IMR-90 (cell line): ENCODE measurements around the gene RPS6KA2. TPM values are rescaled to one million over a fixed set of nuclear protein-coding genes. Genes with fewer than 3 reads are reported as not detected.

ENCODE experiments used
- ATAC-seq: fragments of 200-7000 bp; cut with Tn5 transposase; 2 replicates; pipeline ENCODE4 v1.9.1; 2020; ENCODE audit warnings: low read depth, mild to moderate bottlenecking, moderate library complexity
- BruUV-seq: library from RNA; stranded (reverse); fragments of 400-500 nt; replicated peaks from 2 replicates; lab custom pipeline; 2021; lab: Mats Ljungman, UMichigan
- CTCF ChIA-PET: fragments of 300-600 bp; formaldehyde crosslinking; extraction: SDS; loops from one replicate; lab custom pipeline; 2021; ENCODE audit warnings: antibody characterized with exemption; lab: Yijun Ruan, JAX
- POLR2A ChIA-PET: fragments of 300-600 bp; sonication (Branson Sonifier 250); formaldehyde crosslinking; loops from one replicate; lab custom pipeline; 2022; ENCODE audit warnings: antibody characterized with exemption; ENCODE audit not compliant: unreplicated experiment; lab: Charles Lee
- DNase-seq: peaks from one replicate; pipeline ENCODE4 v3.0.0; 2013
- H2AFZ ChIP-seq: replicated peaks from 2 replicates; pipeline ENCODE3; 2013; ENCODE audit warnings: low read length, mild to moderate bottlenecking; ENCODE audit not compliant: poor library complexity
- H2AK5ac ChIP-seq: 2 replicates; pipeline ENCODE4 v1.6.1; 2013; ENCODE audit warnings: low read depth, low read length, inconsistent platforms
- H2AK9ac ChIP-seq: replicated peaks from 2 replicates; pipeline ENCODE3; 2013; ENCODE audit warnings: mild to moderate bottlenecking, low read depth, low read length, moderate library complexity; ENCODE audit not compliant: poor library complexity
- H2BK120ac ChIP-seq: 2 replicates; pipeline ENCODE4 v1.6.1; 2013; ENCODE audit warnings: low read depth, low read length, inconsistent platforms
- H2BK15ac ChIP-seq: 3 replicates; pipeline ENCODE4 v1.6.1; 2013; ENCODE audit warnings: low read depth, low read length, inconsistent platforms
- H2BK20ac ChIP-seq: 2 replicates; pipeline ENCODE4 v1.6.1; 2013; ENCODE audit warnings: low read depth, mild to moderate bottlenecking, inconsistent platforms, low read length, moderate library complexity
- H2BK5ac ChIP-seq: 2 replicates; pipeline ENCODE4 v1.6.1; 2013; ENCODE audit warnings: mild to moderate bottlenecking, low read depth, low read length, inconsistent platforms; ENCODE audit not compliant: poor library complexity, severe bottlenecking
- H3K14ac ChIP-seq: replicated peaks from 2 replicates; pipeline ENCODE4 v1.6.1; 2013; ENCODE audit warnings: low read depth, low read length, inconsistent platforms
- H3K18ac ChIP-seq: 2 replicates; pipeline ENCODE4 v1.6.1; 2013; ENCODE audit warnings: low read depth, low read length, control low read depth
- H3K23ac ChIP-seq: 2 replicates; pipeline ENCODE4 v1.6.1; 2013; ENCODE audit warnings: low read depth, low read length, inconsistent platforms
- H3K27ac ChIP-seq: 2 replicates; pipeline ENCODE4 v1.5.1; 2013; ENCODE audit warnings: mild to moderate bottlenecking, control low read depth, low read length; ENCODE audit not compliant: insufficient read depth
- H3K27me3 ChIP-seq: 2 replicates; pipeline ENCODE4 v1.6.1; 2013; ENCODE audit warnings: low read length; ENCODE audit not compliant: control insufficient read depth, insufficient read depth
- H3K36me3 ChIP-seq: 2 replicates; pipeline ENCODE4 v1.6.1; 2013; ENCODE audit warnings: low read length, mixed read lengths; ENCODE audit not compliant: control insufficient read depth, insufficient read depth
- H3K4ac ChIP-seq: 2 replicates; pipeline ENCODE4 v1.6.1; 2013; ENCODE audit warnings: low read depth, low read length, inconsistent platforms
- H3K4me1 ChIP-seq: 2 replicates; pipeline ENCODE4 v1.6.1; 2013; ENCODE audit warnings: low read length, mixed read lengths; ENCODE audit not compliant: control insufficient read depth, insufficient read depth
- H3K4me2 ChIP-seq: 2 replicates; pipeline ENCODE4 v1.6.1; 2013; ENCODE audit warnings: low read depth, mild to moderate bottlenecking, control low read depth, low read length, moderate library complexity
- H3K4me3 ChIP-seq: 2 replicates; pipeline ENCODE4 v1.5.1; 2013; ENCODE audit warnings: low read depth, mild to moderate bottlenecking, control low read depth, low read length, moderate library complexity; ENCODE audit not compliant: insufficient read depth
- H3K56ac ChIP-seq: 2 replicates; pipeline ENCODE4 v1.6.1; 2013; ENCODE audit warnings: low read length, inconsistent platforms; ENCODE audit not compliant: insufficient read depth; ENCODE audit errors: extremely low read depth
- H3K79me1 ChIP-seq, 2 experiments: 2 replicates each; pipeline ENCODE4 v1.6.1; 2013; ENCODE audit warnings: low read length in 2 of 2, inconsistent platforms in 1 of 2, low read depth in 1 of 2
- H3K9ac ChIP-seq: 2 replicates; pipeline ENCODE4 v1.6.1; 2013; ENCODE audit warnings: low read depth, low read length, control low read depth
- H3K9me1 ChIP-seq: 2 replicates; pipeline ENCODE4 v1.6.1; 2013; ENCODE audit warnings: low read length, inconsistent platforms; ENCODE audit not compliant: insufficient read depth
- H3K9me3 ChIP-seq: 2 replicates; pipeline ENCODE4 v1.6.1; 2013; ENCODE audit warnings: low read length; ENCODE audit not compliant: control insufficient read depth, insufficient read depth
- H4K20me1 ChIP-seq: 2 replicates; pipeline ENCODE4 v1.6.1; 2013; ENCODE audit warnings: low read length, inconsistent platforms; ENCODE audit not compliant: insufficient read depth
- H4K5ac ChIP-seq: 2 replicates; pipeline ENCODE4 v1.6.1; 2013; ENCODE audit warnings: mild to moderate bottlenecking, low read depth, low read length, control low read depth
- H4K8ac ChIP-seq, 2 experiments: 2 replicates each; pipeline ENCODE4 v1.6.1; 2013; ENCODE audit warnings: low read depth in 2 of 2, low read length in 2 of 2, control low read depth in 1 of 2, inconsistent platforms in 1 of 2
- H4K91ac ChIP-seq: 2 replicates; pipeline ENCODE4 v1.6.1; 2013; ENCODE audit warnings: low read depth, low read length, inconsistent platforms; ENCODE audit not compliant: insufficient read depth
- BHLHE40 ChIP-seq: fragments of 150-350 bp; IDR thresholded peaks from 2 replicates; pipeline ENCODE4 v1.6.1; 2016; ENCODE audit warnings: mild to moderate bottlenecking, low read depth, low read length
- CEBPB ChIP-seq: IDR thresholded peaks from 2 replicates; pipeline ENCODE4 v1.6.1; 2012; ENCODE audit warnings: low read depth, low read length, improper control_type of control experiment
- FOS ChIP-seq: fragments of 150-350 bp; IDR thresholded peaks from 2 replicates; pipeline ENCODE4 v1.6.1; 2016; ENCODE audit warnings: low read depth, low read length
- MAZ ChIP-seq: IDR thresholded peaks from 2 replicates; pipeline ENCODE4 v1.6.1; 2012; ENCODE audit warnings: low read depth, mild to moderate bottlenecking, low read length, improper control_type of control experiment, moderate library complexity, borderline replicate concordance
- MXI1 ChIP-seq: IDR thresholded peaks from 2 replicates; pipeline ENCODE4 v1.6.1; 2012; ENCODE audit warnings: low read depth, mild to moderate bottlenecking, low read length, moderate library complexity, borderline replicate concordance
- NFE2L2 ChIP-seq: fragments of 150-350 bp; IDR thresholded peaks from 2 replicates; pipeline ENCODE4 v1.6.1; 2016; ENCODE audit warnings: low read depth, mild to moderate bottlenecking, low read length
- RAD21 ChIP-seq: IDR thresholded peaks from 2 replicates; pipeline ENCODE4 v1.6.1; 2012; ENCODE audit warnings: low read length, improper control_type of control experiment
- RCOR1 ChIP-seq: IDR thresholded peaks from 2 replicates; pipeline ENCODE4 v1.6.1; 2012; ENCODE audit warnings: mild to moderate bottlenecking, low read length, improper control_type of control experiment; ENCODE audit not compliant: insufficient replicate concordance
- SMC3 ChIP-seq: fragments of 150-350 bp; IDR thresholded peaks from 2 replicates; pipeline ENCODE4 v1.6.1; 2016; ENCODE audit warnings: low read depth, mild to moderate bottlenecking, antibody characterized with exemption, low read length, moderate library complexity
- WGBS, 2 experiments: methylation state at CpG; one replicate each; pipeline versions ENCODE4 v1.1.5 to v1.1.7; 2013; ENCODE audit warnings: missing lambda C conversion rate in 2 of 2; ENCODE audit not compliant: insufficient read length in 1 of 2; ENCODE audit errors: extremely low coverage in 2 of 2; 5-methylcytosine and 5-hydroxymethylcytosine counted together
- dilution Hi-C: fragments of 300-500 bp; cut with HindIII; formaldehyde crosslinking; loops from one replicate; pipeline ENCODE4 v1.14.3; 2018; ENCODE audit warnings: low sequenced_read_pairs; ENCODE audit not compliant: unreplicated experiment
- in situ Hi-C: fragments of 300-500 bp; cut with MboI; formaldehyde crosslinking; loops from 3 replicates; pipeline ENCODE4 v1.14.3; 2019; ENCODE audit warnings: low sequenced_read_pairs, inconsistent platforms, mixed read lengths
- intact Hi-C: fragments of 100-400 bp; cut with micrococcal nuclease; formaldehyde crosslinking; loops from 2 replicates; pipeline ENCODE4 v1.10.0; 2022
- polyA plus RNA-seq, 3 experiments: library from polyadenylated mRNA; depleted of rRNA; stranded (reverse); fragments of >200 nt; gene quantifications; 2 replicates each; pipeline ENCODE4 v1.2.3, GENCODE V29; 2012; ENCODE audit warnings: low replicate concordance in 1 of 3
- total RNA-seq: library from RNA; depleted of rRNA; stranded (reverse); fragments of >200 nt; gene quantifications from 2 replicates; pipeline ENCODE4 v1.2.3, GENCODE V29; 2012
- TF ChIP-seq, protein P1 (sequence below): conservative IDR thresholded peaks from 2 replicates; pipeline ENCODE4 v1.5.1; 2012; ENCODE audit warnings: mild to moderate bottlenecking, low read depth, low read length, improper control_type of control experiment

The RPS6KA2 gene
- total and polyA plus RNA-seq, 2 of the 4 experiments (the other 2 are of a cell fraction), result 26.9 to 31.3 TPM

DNA sequence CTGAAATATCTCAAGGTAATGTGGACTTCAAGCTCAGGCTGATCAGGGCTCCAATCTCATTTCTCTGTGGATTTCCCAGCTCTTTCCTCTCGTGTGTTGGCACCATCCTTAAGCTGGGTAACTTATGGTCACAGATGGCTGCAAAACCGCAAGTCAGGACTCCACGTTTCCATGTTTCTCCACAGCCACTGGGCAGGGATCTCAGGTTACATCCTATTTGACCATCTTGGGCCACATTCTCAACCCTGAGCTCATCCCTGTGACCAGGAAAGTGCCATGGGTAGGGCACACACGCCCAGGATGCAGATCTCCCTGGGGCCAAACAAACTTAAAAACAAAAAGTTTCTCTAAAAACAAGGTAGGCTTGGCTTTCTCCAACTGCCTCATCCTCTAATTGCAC is 15.4 kb downstream of the RPS6KA2 start:
- Histone ChIP-seq H2BK120ac (no peak overlapping the region), H4K91ac (no peak overlapping the region), H4K5ac (peak overlapping the region; percentile 31; the same call in 1 of the 2 replicates), H2BK5ac (no peak overlapping the region), H3K27ac (no peak overlapping the region), H4K20me1 (peaks cover 15% of the 10 kb centered on the region; the same call in 1 of the 2 replicates), H3K9me3 (no peaks in the 10 kb centered on the region), H3K79me1 (peaks cover 38 to 67% of the 10 kb centered on the region in 2 experiments), H2BK20ac (no peak overlapping the region), H2BK15ac (no peak overlapping the region; the same call in 2 of the 3 replicates), H3K4me3 (no peak overlapping the region), H2AK9ac (no peak overlapping the region), H3K14ac (no peak overlapping the region), H3K9me1 (peaks cover 19% of the 10 kb centered on the region; the same call in 1 of the 2 replicates), H3K36me3 (peaks cover 9% of the 10 kb centered on the region; the same call in 1 of the 2 replicates), H3K4me2 (no peak overlapping the region), H4K8ac (no peak overlapping the region), H3K18ac (no peak overlapping the region; the same call in 1 of the 2 replicates), H3K9ac (no peak overlapping the region), H3K23ac (no peak overlapping the region; the same call in 1 of the 2 replicates), H3K27me3 (no peaks in the 10 kb centered on the region), H2AFZ (no peak overlapping the region), H3K4me1 (peaks cover 36% of the 10 kb centered on the region), H3K4ac (0 out of 2 replicates have a peak overlapping the region, but pooled peaks have one; percentile 1), H2AK5ac (peak overlapping the region; percentile 52; the same call in 1 of the 2 replicates), H3K56ac (no peak overlapping the region)
- intact Hi-C loops, result no loop called here
- no peak for DNase-seq
- no peak for ATAC-seq
- ChIA-PET CTCF (interaction anchor here (0.6 kb wide), 1 partner anchor 290 kb away, joined by 4 read pairs; no protein-coding TSS in a partner anchor), POLR2A (no interaction called here)
- no TSS peak for BruUV-seq
- in situ Hi-C loops, result no loop called here
- 92% methylated on average over 2 of the region's 4 CpGs; no CpG with 5 or more reads in 1 of the 2 experiments for WGBS, 2 experiments
- dilution Hi-C loops, result no loop called here
- TF ChIP-seq CEBPB (no peak), NFE2L2 (no peak), SMC3 (no peak), FOS (no peak), MXI1 (no peak), BHLHE40 (no peak), MAZ (no peak), RCOR1 (no peak), RAD21 (no peak)
- TF ChIP-seq, protein P1, sequence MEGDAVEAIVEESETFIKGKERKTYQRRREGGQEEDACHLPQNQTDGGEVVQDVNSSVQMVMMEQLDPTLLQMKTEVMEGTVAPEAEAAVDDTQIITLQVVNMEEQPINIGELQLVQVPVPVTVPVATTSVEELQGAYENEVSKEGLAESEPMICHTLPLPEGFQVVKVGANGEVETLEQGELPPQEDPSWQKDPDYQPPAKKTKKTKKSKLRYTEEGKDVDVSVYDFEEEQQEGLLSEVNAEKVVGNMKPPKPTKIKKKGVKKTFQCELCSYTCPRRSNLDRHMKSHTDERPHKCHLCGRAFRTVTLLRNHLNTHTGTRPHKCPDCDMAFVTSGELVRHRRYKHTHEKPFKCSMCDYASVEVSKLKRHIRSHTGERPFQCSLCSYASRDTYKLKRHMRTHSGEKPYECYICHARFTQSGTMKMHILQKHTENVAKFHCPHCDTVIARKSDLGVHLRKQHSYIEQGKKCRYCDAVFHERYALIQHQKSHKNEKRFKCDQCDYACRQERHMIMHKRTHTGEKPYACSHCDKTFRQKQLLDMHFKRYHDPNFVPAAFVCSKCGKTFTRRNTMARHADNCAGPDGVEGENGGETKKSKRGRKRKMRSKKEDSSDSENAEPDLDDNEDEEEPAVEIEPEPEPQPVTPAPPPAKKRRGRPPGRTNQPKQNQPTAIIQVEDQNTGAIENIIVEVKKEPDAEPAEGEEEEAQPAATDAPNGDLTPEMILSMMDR, result no peak
